HS-27A (cell line): ENCODE measurements around the gene JPH2.

Experiments used
- DNase-seq: peaks from one replicate; pipeline ENCODE4 v3.0.0-alpha.2; 2012; ENCODE audit warnings: low read depth, missing footprints

The JPH2 gene

DNA sequence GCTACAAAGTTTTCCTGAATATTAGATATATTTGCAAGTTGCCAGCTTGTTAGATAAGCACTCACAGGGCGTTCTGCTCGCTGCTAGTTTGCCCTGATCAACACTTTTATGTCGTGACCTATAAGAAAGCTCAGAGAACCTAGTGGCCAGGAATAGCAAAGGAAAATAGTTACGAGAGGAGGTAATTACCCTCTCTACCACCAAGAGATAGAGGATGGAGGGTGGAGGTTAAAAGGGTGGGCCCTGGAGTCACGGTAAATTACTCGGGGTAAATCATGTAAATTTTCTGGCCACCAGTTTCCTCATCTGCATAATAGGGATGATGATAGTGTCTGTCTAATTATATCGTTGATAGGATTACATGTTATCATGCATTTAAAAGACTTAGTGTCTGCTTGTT is 87.2 kb downstream of the JPH2 start:
- no peak for DNase-seq

- DNase-seq = no peak
Observed at GRCh38 chr20:44098657-44099056, 88.3 kb downstream of the JPH2 start.

DNA sequence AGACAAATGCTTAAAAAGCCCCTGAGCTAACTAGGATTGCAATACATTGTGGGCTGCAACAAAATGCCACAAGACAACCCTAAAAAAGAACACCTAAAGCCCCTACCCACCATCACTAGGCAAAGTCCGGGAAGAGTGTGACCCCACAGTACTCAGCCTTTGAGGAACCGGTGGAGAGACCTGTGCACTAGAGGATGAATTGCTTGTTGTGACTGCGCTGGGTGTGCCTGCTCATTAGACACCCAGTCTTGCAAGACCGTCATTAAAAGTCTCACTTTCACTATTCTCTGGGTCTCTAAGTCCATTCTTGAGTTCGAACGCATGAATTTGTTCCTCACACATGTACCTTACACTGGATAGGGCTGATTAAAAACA is 88.7 kb downstream of the JPH2 start:
- no peak for DNase-seq

DNA sequence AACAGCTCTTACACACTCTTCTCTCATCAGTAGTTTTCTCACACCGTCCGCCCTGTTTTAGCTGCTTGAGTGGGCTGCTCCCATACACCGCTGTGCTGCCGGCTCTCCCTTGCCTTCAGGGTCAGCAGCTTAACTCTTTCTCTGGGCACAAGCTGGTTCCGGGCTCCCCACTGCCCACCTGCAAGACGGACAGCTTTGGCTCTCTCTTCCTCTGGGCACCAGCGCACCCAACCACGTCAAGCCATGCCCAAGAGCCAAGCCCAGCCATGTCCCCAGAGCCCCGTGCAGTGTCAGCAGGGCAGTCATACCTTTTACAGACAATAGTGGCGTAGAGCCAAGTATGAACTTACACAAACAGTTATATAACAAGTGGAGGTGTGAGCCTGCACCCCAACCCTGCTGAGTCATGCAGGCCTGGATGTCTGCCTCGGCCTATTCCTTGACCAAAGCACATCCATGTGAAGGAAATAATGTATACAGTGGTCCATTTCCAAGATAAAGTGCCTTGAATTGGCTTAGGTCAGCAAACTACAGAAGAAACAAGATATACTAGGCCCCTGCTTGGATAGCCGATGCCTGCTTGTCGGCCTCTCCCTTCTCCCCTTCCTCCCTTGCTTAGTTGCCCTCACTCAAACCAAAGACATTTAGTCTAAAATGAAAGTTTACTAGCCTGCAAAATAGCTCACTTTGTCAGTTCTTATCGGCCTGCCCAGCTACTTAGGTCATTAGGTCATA is 89.3 kb downstream of the JPH2 start:
- DNase-seq = no peak

GRCh38 chr20:44095831-44096230 is 91.2 kb downstream of the JPH2 start:
- DNase-seq = no peak

DNA sequence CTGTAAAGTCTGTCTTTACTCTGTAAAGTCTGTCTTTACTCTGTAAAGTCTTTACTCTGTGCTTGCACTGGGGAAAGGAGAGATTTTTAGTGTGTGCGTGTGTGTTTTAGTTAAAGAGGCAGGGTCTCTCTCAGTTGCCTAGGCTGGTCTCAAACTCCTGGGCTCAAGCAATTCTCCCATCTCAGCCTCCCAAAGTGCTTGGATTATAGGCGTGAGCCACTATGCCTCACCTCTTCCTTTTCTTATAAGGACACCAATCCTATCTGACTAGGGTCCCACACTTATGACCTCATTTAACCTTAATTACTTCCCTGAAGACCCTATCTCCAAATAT is 93.8 kb downstream of the JPH2 start:
- no peak for DNase-seq

DNA sequence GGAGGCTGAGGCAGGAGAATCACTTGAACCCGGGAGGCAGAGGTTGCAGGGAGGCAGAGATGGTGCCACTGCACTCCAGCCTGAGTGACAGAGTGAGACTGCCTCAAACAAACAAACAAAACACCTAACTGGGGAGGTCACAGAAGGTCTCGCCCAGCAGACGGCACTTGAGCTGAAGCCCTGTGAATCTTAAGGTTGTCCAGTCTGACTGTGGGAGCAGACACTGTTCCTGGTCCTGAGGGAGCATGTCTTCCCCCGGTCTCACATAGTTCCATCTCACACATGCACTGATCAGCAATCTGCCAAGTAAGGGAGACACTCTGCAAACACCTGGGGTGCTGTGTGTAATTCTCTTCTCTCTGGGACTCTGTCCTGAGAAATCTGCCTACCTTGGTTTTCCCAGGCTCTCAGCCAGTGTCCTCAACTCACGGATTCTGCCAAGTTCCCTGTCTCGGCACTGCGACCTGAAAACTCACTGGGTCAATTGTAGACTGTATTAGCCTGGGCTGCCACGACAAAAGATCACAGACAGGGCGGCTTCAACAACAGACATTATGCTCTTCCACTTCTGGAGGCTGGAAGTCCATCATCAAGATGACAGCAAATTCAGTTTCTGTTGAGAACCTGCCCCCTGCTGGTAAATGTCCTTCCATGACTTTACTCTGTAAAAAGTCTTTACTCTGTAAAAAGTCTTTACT is 94.3 kb downstream of the JPH2 start:
- no peak for DNase-seq

- no peak for DNase-seq
Observed at GRCh38 chr20:44091026-44091425, 96.0 kb downstream of the JPH2 start.

DNA sequence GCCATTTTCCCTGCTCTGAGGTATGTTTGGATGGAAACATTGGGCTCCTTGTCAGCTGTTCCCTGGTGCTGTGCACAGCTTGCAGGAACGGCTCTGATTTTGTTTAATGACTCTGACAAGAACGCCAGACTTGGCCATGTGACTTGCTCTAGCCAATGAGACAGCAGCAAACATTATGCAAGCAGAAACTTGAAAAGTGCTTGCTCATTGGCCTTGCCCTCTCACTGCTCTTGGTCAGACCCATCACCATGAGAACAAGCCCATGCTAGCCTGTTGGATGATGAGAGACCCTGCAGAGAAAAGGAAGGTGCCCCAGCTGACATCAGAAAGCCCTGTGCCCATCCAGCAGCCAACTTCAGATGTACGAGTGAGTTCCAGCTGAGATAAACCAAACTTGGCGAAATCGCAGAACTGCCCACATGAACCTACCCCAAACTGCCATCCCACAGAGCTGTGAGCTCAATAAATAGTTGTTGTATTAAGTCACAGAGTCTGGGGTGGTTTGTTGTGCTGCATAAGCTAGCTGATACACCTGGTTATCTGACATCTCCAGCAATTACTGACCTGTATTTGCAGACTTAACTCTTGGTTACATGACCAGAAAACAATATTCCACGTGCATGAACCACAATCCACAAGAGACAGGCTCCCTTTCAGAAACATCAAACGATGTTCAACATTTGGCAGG is 96.9 kb downstream of the JPH2 start:
- DNase-seq = no peak

DNA sequence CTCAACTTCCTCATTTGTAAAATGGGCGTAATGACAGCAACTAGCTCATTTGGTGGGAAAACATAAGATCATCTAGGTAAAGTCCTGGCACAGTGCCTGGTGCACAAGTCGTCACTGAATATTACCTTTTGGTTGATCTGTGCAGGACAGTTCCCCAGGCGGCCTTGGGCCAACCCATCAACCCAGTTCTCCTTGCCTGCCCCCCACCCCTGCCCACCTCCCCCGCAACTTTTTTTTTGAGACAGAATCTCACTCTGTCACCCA is 99.2 kb downstream of the JPH2 start:
- DNase-seq = no peak

DNA sequence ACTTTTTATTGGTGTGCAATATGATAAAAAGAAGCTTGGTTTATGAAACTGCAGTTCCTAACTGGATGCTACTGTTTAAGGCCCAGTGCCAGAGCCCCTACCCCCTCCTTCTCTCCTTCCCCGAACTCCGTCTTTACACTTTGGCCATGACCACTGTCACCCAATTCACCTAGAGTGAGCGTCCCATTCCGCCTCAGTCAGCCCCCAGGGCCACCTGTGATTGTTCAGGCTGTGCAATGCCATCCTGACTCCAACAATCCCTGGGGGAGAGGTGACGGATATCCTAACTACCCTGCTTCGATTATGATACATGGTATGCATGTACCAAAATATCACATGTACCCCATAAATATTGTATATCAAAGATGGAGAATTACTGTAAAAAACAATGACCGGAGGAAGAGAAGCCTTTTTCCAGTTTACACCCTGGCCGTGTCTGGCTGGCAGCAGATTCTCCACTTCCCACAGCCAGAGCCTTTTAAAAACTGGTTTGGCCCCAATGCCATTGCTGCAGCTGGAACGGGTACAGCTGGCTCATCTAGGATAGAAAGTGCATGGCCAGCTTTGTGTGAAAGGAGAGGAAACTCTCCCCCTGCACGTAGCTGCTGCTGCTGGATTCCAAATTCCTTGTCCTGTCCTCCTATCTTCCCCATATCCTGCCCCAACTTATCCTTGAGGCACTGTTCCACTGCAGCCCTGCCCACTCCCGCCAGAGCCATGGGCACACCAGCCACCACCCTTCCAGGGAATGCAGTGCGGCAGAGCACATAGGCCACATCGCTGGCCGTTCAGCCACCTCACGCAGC is 99.7 kb downstream of the JPH2 start:
- no peak for DNase-seq

DNA sequence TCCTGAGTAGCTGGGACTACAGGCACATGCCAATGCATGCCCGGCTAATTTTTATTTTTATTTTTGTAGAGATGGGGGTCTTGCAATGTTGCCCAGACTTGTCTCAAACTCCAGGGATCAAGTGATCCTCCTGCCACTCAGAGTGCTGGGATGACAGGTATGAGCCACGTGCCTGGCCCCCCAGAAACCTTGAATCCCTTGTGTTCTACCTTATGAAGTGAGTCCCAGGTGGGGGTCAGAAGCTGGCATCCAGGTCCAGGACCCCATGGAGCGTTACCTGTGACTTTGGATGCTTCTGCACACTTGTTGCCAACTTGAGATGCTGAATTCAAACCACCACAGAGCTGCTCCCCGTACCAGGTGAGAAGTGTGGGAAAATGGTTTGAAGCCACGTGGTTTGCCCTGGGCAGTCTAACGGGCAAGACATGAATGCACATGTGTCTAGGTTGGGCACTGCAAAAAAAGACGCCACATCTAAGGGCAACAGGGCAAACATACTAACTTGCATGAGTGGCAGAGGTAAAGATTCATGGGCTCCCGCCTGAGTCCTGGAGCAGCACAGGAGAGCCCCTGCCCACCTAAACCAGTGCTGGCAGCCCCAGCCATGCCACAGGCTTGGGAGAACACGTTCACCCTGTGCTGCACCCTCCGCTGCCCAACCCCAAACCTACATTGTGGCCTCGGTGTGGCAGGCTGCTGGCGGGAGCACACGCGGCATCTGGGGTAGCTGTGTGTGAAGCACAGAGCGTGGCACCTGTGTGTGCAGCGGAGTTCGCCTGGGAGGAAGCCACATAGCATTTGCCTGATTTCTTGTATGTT is 101.2 kb downstream of the JPH2 start:
- DNase-seq = no peak

DNA sequence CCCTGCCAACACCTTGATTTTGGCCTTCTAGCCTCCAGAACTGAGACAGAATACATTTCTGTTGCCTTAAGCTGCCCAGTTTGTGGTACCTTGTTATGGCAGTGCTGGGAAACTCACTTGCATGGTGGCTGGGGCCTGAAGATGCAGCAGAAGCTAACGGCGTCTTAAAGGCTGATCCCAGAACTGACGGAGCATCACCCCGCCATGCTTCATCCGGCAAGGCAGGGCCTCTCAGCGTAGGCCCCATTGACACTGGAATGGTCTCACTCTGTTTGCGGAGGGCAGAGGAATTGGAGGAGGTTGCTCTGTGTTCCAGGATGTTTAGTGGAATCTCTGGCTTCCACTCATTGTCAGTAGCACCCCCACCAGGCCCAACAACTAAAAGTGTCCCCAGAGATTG is 102.1 kb downstream of the JPH2 start:
- DNase-seq = no peak

DNA sequence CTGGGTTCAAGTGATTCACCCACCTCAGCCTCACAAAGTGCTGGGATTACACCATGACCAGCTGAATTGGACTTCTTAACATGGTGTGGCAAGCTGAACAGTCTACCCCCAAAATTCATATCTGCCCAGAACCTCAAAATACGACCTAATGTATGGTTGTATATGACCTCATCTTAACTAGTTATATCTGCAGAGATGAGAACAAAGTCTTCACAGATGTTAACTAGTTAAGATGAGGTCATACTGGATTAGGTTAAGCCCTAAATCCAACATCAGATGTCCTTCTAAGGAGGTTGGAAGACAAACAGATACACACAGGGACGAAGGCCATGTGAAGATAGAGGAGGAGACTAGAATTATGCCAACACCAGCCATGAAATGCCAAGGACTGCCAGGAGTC is 102.5 kb downstream of the JPH2 start:
- DNase-seq = no peak

DNA sequence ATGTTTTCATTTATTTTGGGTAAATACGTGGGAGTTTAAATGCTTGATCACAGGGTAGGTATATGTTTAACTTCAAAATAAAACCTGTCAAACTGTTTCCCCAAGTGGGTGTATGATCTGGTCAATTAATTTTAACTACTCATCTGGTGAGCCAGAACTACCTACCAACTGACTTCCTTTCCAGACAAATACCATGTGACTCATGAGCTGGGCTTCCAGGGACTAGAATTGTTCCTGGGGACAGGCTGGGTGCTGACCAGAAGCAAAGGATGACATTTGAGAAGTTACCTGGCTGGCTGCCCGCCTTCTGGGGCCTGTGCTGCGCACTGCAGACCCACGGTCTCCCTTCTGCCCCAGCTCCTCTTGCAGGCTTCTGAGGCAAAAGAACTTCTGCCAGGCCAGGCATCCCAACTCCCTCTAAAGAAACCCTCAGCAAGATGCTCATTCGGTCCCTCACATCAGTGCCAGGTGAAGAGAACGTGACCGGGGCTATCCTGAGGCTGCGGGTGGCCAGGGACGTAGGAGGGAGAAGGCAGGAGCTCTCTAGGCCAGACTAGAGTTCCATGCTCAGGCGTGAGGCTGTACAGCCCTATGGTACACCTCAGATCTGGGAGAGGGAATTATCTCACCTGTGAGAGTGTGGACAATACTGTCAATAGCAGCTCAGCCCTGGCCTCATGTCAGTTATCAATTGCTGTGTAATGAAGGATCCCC is 103.6 kb downstream of the JPH2 start:
- no peak for DNase-seq

DNA sequence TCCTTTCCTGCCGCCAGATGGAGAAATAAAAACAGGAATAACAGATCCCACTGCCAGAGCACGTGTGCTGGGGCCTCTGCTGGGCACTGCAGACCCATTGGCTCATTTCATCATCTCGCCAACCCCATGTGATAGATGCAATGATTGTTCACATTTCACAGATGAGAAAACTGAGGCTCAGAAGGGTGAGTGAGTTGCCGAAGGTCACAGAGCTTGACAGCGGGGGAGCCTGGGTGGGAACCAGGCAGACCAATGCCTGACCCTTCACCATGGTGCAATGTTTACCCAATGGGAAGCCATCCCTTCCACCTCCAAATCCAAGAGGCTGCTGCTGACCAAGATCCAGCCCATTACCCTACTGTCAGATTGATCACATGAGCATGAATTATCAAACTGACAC is 105.1 kb downstream of the JPH2 start:
- no peak for DNase-seq

GRCh38 chr20:44081476-44081875 is 105.5 kb downstream of the JPH2 start:
- no peak for DNase-seq

- peak; percentile 64 for DNase-seq
Observed at GRCh38 chr20:44080646-44081267, 106.2 kb downstream of the JPH2 start.

DNA sequence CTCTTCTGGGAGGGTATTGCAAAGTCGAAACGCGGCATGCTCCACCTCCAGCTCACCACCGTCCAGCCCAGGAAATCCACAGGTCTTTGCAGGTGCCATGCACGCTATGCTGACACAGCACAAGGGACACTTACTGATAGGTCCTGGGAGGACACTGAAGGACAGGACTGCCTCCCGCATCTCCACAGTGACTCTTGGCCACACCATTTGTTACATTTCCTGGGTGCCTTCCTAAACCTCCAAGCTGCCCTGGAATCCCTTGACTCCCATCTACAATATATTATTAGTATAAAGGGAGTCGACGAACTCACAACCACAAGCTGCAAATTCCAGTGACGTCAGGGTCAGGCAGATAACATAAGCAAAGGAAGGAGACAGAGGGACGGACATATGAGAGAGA is 106.9 kb downstream of the JPH2 start:
- no peak for DNase-seq

DNA sequence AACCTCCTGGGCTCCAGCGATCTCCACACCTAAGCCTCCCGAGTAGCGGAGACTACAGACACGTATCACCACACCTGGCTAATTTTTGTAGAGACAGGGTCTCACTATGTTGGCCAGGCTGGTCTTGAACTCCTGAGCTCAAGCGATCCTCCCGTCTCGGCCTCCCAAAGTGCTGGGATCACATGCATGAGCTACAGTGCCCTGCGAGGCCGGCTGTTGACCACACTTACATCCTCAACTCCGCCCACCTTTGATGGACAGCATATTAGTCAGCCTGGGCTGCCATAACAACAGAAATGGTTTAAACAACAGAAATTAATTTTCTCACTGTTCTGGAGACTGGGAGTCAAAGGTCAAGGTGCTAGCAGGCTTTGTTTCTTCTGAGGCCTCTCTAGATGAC is 107.7 kb downstream of the JPH2 start:
- no peak for DNase-seq

- DNase-seq = no peak
Observed at GRCh38 chr20:44075950-44076232, 111.1 kb downstream of the JPH2 start.
